HuH-7.5 (cell line): ENCODE data around the gene TRIM68.

ENCODE experiments used
- DNase-seq: peaks from one replicate; pipeline ENCODE4 v3.0.0; 2011; ENCODE audit warnings: low spot score

TRIM68 gene

GRCh38 chr11:4606231-4607015 lies 1.6 kb downstream of the TRIM68 start:
- DNase-seq = no peak

GRCh38 chr11:4605057-4605456 lies 3.0 kb downstream of the TRIM68 start:
- DNase-seq = no peak

- no peak for DNase-seq
These were observed 14.3 kb downstream of the TRIM68 start, which contains the start of gene OR52I1 for GRCh38 chr11:4593739-4594138. Gene OR52I1 (plus strand): TSS chr11:4594039. CDS start chr11:4594039, 0 bp downstream.

- no peak for DNase-seq
These were observed 19.0 kb downstream of the TRIM68 start for GRCh38 chr11:4589017-4589416.

- no peak for DNase-seq
These were observed 26.6 kb downstream of the TRIM68 start, which contains the start of gene OR52I2 for GRCh38 chr11:4581443-4581842. Gene OR52I2 (plus strand): TSS chr11:4581743.

- no peak for DNase-seq
These were observed 27.9 kb downstream of the TRIM68 start for GRCh38 chr11:4580124-4580523.

GRCh38 chr11:4578624-4579023 lies 29.4 kb downstream of the TRIM68 start:
- DNase-seq = no peak

GRCh38 chr11:4577761-4578160 lies 30.3 kb downstream of the TRIM68 start:
- no peak for DNase-seq

- no peak for DNase-seq
These were observed 31.2 kb downstream of the TRIM68 start for GRCh38 chr11:4576880-4577279.

GRCh38 chr11:4569075-4569474 lies 39.0 kb downstream of the TRIM68 start:
- no peak for DNase-seq

- no peak for DNase-seq
These were observed 42.7 kb downstream of the TRIM68 start for GRCh38 chr11:4565371-4565770.

- DNase-seq = no peak
These were observed 47.6 kb downstream of the TRIM68 start for GRCh38 chr11:4560467-4560866.

GRCh38 chr11:4559527-4560440 lies 48.2 kb downstream of the TRIM68 start:
- DNase-seq = no peak

GRCh38 chr11:4551346-4551979 lies 56.6 kb downstream of the TRIM68 start:
- no peak for DNase-seq
